ENCODE measurements around the gene TMEM109.

- no peak for TF ChIP-seq POLR2A (conservative IDR thresholded peaks at IDR 0.05)
- TF ChIP-seq SP1 (CRISPR knock-in tag; IDR thresholded peaks at IDR 0.05) = no peak
- no peak for TF ChIP-seq PHF8 (IDR thresholded peaks at IDR 0.05; ENCODE audit: borderline replicate concordance, low read length)
- no peak for TF ChIP-seq POLR2AphosphoS2 (IDR thresholded peaks at IDR 0.05; ENCODE audit: low read length)
- TF ChIP-seq ZNF512 (tag; IDR thresholded peaks at IDR 0.05) = no peak
- TF ChIP-seq TARDBP (IDR thresholded peaks at IDR 0.05) = no peak
- TF ChIP-seq, protein P1, sequence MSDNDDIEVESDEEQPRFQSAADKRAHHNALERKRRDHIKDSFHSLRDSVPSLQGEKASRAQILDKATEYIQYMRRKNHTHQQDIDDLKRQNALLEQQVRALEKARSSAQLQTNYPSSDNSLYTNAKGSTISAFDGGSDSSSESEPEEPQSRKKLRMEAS (CRISPR knock-in tag; IDR thresholded peaks at IDR 0.05) = no peak
- no peak for TF ChIP-seq GABPB1 (CRISPR knock-in tag; IDR thresholded peaks at IDR 0.05)
- TF ChIP-seq ADNP (tag; IDR thresholded peaks at IDR 0.05) = no peak
- no peak for TF ChIP-seq ZNF224 (CRISPR knock-in tag; IDR thresholded peaks at IDR 0.05)
- no peak for TF ChIP-seq EGR1 (conservative IDR thresholded peaks at IDR 0.05)
- no peak for TF ChIP-seq FOXP1 (CRISPR knock-in tag; IDR thresholded peaks at IDR 0.05)
Observed at GRCh38 chr11:60868682-60869450, 45.1 kb upstream of the TMEM109 start.

All from K562 (cell line).